ENCODE measurements around the gene IFITM2. TPM values are rescaled to one million over a fixed set of nuclear protein-coding genes. Genes with fewer than 3 reads are reported as not detected.

IFITM2 gene
- total RNA-seq, 1 experiment from 2014 or later: 421 TPM

- Histone ChIP-seq H4K91ac (ENCODE audit: insufficient read length, low read depth, low read length) (no peak overlapping the region), H3K9ac (ENCODE audit: extremely low read depth, insufficient read length, low read length) (no peak overlapping the region)
Observed at GRCh38 chr11:303363-303762, 4.3 kb upstream of the IFITM2 start.

More at GRCh38 chr11:303363-303762, 4.3 kb upstream of the IFITM2 start:
- Histone ChIP-seq H3K4ac (ENCODE audit: low read depth, low read length) (no peak overlapping the region), H3K79me1 (ENCODE audit: insufficient read depth, low read depth, low read length, poor library complexity, severe bottlenecking) (no peaks in the 10 kb centered on the region), H3K23me2 (ENCODE audit: insufficient read length, low read depth, low read length, poor library complexity, severe bottlenecking) (no peaks in the 10 kb centered on the region), H3K18ac (ENCODE audit: insufficient read length, low read depth, low read length) (no peak overlapping the region), H2AFZ (ENCODE audit: low read length) (no peak overlapping the region), H4K5ac (ENCODE audit: insufficient read length, low read depth, low read length) (no peak overlapping the region), H3T11ph (ENCODE audit: low read length) (no peak overlapping the region), H3K56ac (ENCODE audit: insufficient read length, low read depth, low read length) (no peak overlapping the region), H2BK12ac (ENCODE audit: insufficient read length, low read depth, low read length) (no peak overlapping the region), H3K9me3 (ENCODE audit: control insufficient read depth, low read depth, low read length) (no peaks in the 10 kb centered on the region), H3K27ac (ENCODE audit: insufficient read length, low read depth, low read length) (no peak overlapping the region), H3K79me2 (ENCODE audit: insufficient read depth, low read length) (no peaks in the 10 kb centered on the region), H2AK5ac (ENCODE audit: insufficient read length, low read length) (no peak overlapping the region), H4K20me1 (ENCODE audit: control insufficient read depth, insufficient read depth, insufficient read length) (no peaks in the 10 kb centered on the region), H3K27me3 (ENCODE audit: insufficient read depth, low read length) (no peaks in the 10 kb centered on the region), H4K8ac (replicated peaks; ENCODE audit: insufficient read length, low read depth, low read length) (no peak overlapping the region), H3K4me2 (ENCODE audit: insufficient read depth, insufficient read length, low read length) (no peak overlapping the region), H3K23ac (ENCODE audit: insufficient read length, low read depth, low read length) (no peak overlapping the region), H2BK120ac (ENCODE audit: low read depth, low read length, poor library complexity, severe bottlenecking) (no peak overlapping the region), H3K4me1 (ENCODE audit: insufficient read depth, low read length) (peaks cover 15% of the 10 kb centered on the region; the same call in 1 of the 2 replicates), H2BK15ac (ENCODE audit: low read depth, low read length) (no peak overlapping the region), H2BK20ac (ENCODE audit: low read depth, low read length, poor library complexity, severe bottlenecking) (no peak overlapping the region), H3K14ac (ENCODE audit: insufficient read depth, low read length) (no peak overlapping the region), H2BK5ac (ENCODE audit: insufficient read length, low read length) (no peak overlapping the region)
- no CpG with 5 or more reads among the region's 12 CpGs for WGBS (ENCODE audit: extremely low coverage, insufficient read length, low lambda C conversion rate)
- DNase-seq: no peak
- Mint-ChIP-seq H3K36me3 (ENCODE audit: insufficient read depth in 1 of 3, low read depth in 3 of 3) (peaks cover 0 to 10% (median 4%) of the 10 kb centered on the region in 3 experiments; a peak in 4 of 7 replicates), H3K9me3 (peaks cover 2 to 10% of the 10 kb centered on the region in 2 experiments; a peak in 3 of 5 replicates), H3K27me3 (ENCODE audit: low read depth) (no peaks in the 10 kb centered on the region), H3K4me1 (peaks cover 53 to 69% of the 10 kb centered on the region in 2 experiments), H3K27ac (peak overlapping the region in 2 of 3 experiments; percentile 23 to 40; a peak in 2 of 7 replicates), H3K4me3 (no peak overlapping the region; a peak in 1 of 5 replicates)
- TF ChIP-seq, protein P1, sequence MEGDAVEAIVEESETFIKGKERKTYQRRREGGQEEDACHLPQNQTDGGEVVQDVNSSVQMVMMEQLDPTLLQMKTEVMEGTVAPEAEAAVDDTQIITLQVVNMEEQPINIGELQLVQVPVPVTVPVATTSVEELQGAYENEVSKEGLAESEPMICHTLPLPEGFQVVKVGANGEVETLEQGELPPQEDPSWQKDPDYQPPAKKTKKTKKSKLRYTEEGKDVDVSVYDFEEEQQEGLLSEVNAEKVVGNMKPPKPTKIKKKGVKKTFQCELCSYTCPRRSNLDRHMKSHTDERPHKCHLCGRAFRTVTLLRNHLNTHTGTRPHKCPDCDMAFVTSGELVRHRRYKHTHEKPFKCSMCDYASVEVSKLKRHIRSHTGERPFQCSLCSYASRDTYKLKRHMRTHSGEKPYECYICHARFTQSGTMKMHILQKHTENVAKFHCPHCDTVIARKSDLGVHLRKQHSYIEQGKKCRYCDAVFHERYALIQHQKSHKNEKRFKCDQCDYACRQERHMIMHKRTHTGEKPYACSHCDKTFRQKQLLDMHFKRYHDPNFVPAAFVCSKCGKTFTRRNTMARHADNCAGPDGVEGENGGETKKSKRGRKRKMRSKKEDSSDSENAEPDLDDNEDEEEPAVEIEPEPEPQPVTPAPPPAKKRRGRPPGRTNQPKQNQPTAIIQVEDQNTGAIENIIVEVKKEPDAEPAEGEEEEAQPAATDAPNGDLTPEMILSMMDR (conservative IDR thresholded peaks at IDR 0.05): no peak
